HG03442 (cell line): ENCODE data around the gene GGACT.
A peak's percentile ranks its signal among the peaks of the same experiment; 100 is the strongest.
"Not testable (repeated sequence)": the region's sequence is repeated elsewhere in the genome, so short reads cannot be mapped to it uniquely, and the experiment has no call there.

Source experiments
- ATAC-seq: cut with Tn5 transposase; IDR thresholded peaks from one replicate; pipeline ENCODE4 v1.9.1; 2021; ENCODE audit warnings: mild to moderate bottlenecking, moderate library complexity; ENCODE audit not compliant: unreplicated experiment

Gene GGACT

GRCh38 chr13:100601716-100602115 lies 13.1 kb upstream of the GGACT start:
- no peak for ATAC-seq

GRCh38 chr13:100600915-100601314 lies 12.3 kb upstream of the GGACT start:
- no peak for ATAC-seq

- ATAC-seq: no peak
These were observed 11.9 kb upstream of the GGACT start for GRCh38 chr13:100600461-100600860.

GRCh38 chr13:100597253-100597652 lies 8.7 kb upstream of the GGACT start:
- no peak for ATAC-seq

- ATAC-seq: no peak
These were observed 7.9 kb upstream of the GGACT start for GRCh38 chr13:100596516-100596915.

DNA sequence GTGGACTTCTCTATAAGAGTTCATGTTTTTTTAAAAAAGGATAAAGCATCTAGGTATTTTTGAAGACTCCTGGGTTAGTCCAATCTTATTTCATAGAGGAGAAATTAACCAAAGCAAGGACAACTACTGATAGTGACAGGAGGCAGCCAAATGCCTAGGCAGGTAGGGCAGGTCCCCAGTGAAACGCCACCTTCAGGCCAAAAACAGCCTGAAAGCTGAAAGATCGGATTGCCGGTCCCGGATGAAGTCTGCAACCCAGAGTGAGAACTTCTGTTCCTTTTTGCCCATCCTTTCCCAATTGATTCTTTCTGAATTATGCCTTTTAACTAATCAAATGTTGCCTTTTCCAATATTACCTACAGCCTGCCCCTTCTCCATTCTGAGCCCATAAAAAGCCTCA lies 6.1 kb upstream of the GGACT start:
- ATAC-seq: no peak

- ATAC-seq: no peak
These were observed 5.7 kb upstream of the GGACT start for GRCh38 chr13:100594255-100594654.

DNA sequence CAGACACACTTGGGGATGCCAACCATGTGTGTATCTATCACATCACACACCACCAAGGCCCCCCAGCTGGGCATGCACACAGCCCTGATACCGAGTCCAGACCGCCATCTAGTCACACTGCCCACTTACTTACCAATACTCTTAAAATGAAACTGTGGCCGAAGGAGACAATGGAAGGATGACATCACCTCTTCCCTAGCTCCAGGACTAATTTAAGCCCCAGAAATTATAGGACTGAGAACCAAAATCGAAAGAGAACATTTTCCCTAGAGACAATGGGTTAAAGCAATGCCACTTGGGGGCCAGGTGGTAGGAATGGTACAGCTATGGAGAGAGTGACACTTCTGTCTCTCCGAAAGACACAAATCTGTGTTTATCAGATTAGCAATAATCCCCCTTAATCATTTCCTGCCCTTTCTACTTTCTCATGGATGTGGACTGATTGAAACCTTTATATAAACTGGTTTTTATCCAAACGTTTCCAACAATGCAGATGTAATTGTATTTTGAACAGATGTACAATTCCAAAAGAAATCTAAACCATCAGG lies 663 bp upstream of the GGACT start:
- ATAC-seq: no peak

- ATAC-seq: no peak
These were observed 3.7 kb downstream of the GGACT start for GRCh38 chr13:100584896-100585295.

GRCh38 chr13:100581504-100581903 lies 7.1 kb downstream of the GGACT start:
- no peak for ATAC-seq

GRCh38 chr13:100581030-100581429 lies 7.6 kb downstream of the GGACT start:
- ATAC-seq: no peak

- no peak for ATAC-seq
These were observed 8.5 kb downstream of the GGACT start for GRCh38 chr13:100580045-100580444.

- not testable (repeated sequence) for ATAC-seq
These were observed 11.3 kb downstream of the GGACT start for GRCh38 chr13:100577239-100577638.

GRCh38 chr13:100573121-100573520 lies 15.5 kb downstream of the GGACT start:
- peak; percentile 87 for ATAC-seq

GRCh38 chr13:100566543-100566942 lies 22.0 kb downstream of the GGACT start:
- ATAC-seq: no peak

GRCh38 chr13:100565286-100565685 lies 23.3 kb downstream of the GGACT start:
- no peak for ATAC-seq

- ATAC-seq: no peak
These were observed 24.0 kb downstream of the GGACT start for GRCh38 chr13:100564444-100565223.

- ATAC-seq: no peak
These were observed 24.8 kb downstream of the GGACT start for GRCh38 chr13:100563779-100564178.

DNA sequence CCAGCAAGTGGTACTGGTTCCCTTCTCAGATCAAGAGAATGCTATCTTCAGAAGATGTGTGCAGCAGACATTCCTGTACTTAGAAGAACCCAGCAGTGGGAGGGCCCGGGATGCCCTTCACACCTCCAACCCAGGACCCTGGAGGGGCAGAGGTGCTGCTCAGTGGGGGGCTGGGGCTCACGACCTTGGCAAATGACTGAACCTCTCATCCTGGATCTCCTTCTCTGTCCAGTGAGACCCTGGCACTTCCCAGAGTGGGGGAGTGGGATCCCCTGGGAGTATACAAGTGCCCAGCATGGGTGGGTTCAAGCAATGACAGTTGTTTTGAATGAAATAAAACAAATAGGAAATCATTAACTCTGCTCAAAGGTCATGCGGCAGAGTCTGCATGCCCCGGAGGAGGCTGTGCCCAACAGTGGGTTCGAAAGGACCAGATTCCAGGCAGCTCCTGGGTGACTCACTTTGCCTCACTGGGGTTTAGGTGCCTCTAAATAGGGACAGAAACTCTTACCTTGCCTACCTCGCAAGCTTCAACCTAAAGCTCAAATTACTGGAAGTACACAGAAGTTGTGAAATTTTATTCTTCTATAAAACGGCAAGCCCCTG lies 26.9 kb downstream of the GGACT start:
- ATAC-seq: no peak

- no peak for ATAC-seq
These were observed 27.5 kb downstream of the GGACT start for GRCh38 chr13:100561158-100561499.

DNA sequence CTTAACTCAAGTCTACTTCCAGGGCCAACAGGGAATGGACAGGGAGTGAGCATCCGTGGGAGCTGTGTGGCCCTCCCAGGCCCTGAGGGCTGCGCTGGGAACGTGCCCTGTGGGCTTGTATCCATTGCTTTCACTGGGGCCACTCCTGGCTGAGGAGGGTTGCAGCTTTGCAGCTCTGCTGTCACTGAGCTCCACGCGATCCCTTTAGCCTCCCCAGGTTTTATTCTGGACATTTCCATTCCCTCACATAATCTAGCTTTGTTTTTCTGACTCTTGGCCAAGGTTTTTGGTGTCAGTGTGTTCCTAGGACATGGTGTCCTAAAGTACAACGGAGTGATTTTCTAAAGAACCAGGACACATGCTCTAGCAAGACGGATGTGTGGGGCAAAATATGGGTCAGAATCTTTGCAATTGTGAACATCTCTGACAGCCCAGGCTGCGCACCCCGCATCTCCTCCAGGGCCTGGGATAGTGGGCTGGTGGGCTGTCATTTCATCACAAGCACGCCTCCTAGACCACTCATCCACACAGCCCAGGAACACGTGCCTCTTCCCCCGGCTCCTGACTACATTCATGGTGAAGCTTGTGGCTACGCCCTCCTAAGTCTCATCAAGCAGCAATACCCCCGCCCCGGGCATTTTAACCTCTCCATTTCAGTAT lies 28.0 kb downstream of the GGACT start:
- no peak for ATAC-seq

DNA sequence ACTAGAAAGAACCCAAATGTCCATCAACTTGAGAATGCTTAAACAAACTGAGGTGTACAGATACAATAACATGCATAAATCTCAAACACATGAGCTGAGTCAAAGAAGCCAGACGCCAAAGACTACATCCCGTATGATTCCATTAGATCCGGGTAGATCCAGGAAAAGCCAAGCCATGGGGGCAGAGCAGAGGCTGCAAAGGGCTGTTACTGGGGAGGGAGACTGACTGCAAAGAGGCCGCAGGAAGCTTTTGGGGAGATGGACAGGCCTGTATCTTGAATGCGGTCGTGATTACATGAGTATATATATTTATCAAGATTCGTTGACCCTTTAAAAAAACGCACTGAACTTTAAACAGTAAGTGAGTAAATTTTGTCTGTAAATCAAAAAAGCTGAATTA lies 28.7 kb downstream of the GGACT start:
- no peak for ATAC-seq
